ENCODE data around the gene PDK1.

DNA sequence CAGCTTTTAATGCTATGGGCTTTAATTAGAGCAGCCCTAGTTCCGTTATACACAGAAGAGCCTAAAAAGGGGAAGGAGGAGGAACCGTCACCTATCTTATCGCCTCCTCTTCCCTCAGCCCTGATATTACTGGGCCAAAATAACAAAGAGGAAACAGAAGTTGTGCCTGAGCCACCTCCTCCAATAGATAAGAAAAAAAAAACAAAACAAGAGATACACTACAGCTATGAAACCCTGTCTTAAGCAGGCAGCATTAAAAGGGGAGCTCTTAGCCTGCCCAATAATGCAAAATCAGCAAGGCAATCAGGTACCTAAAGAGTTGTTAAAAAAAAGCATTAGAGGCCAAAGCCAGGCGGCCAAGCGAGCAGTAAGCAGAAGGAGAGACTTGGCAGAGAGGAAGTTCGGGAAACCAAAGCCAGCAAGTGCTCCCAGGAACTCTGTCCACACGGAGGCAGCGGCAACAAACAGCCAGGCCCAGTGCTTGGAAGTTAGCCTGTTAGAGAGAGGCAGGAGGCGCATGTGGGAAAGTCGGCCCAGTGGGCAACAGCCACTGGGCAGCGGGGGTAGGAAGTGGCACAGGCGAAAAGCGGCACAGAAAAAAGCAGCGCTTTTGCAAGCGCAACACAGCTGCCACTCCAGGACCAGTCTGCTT lies 41.8 kb upstream of the PDK1 start:
- TF ChIP-seq CTCF (IDR thresholded peaks at IDR 0.05) (no peak), EZH2 (IDR thresholded peaks at IDR 0.05) (no peak), EZH2phosphoT487 (IDR thresholded peaks at IDR 0.05) (no peak)
